ENCODE measurements around the gene MRPS6. TPM values are rescaled to one million over a fixed set of nuclear protein-coding genes. Genes with fewer than 3 reads are reported as not detected.

Gene MRPS6
- total RNA-seq, 1 donor from 2014 or later = 14.2 TPM

DNA sequence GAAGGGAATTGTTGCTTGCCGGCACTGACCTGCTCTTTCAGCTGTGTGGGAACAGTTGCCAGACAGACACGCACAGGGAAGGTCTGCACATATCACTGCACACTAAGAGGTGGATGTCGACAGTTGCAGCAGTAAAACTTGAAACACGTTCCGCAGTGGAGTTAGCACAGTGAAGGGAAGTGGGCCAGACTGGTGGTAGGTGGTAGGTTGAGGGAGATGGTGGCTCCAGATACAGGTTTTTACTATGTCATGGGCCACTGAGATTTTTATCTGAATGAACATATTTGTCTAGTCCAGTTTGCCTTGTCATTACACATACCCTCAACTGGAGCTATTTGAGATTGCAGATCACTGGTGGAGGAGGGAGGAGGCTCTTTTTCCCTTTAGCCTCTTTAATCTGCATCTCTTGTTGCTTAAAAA, 13.5 kb downstream of the MRPS6 start:
- FAIRE-seq (no peak), DNase-seq (ENCODE audit: low read depth) (no peak)
- Histone ChIP-seq H3K4me3 (ENCODE audit: low read depth, low read length) (no peak overlapping the region), H3K27me3 (ENCODE audit: control insufficient read depth, insufficient read depth, low read length) (no peaks in the 10 kb centered on the region), H3K36me3 (ENCODE audit: control insufficient read depth, insufficient read depth, low read length) (no peaks in the 10 kb centered on the region)
- TF ChIP-seq, protein P1, sequence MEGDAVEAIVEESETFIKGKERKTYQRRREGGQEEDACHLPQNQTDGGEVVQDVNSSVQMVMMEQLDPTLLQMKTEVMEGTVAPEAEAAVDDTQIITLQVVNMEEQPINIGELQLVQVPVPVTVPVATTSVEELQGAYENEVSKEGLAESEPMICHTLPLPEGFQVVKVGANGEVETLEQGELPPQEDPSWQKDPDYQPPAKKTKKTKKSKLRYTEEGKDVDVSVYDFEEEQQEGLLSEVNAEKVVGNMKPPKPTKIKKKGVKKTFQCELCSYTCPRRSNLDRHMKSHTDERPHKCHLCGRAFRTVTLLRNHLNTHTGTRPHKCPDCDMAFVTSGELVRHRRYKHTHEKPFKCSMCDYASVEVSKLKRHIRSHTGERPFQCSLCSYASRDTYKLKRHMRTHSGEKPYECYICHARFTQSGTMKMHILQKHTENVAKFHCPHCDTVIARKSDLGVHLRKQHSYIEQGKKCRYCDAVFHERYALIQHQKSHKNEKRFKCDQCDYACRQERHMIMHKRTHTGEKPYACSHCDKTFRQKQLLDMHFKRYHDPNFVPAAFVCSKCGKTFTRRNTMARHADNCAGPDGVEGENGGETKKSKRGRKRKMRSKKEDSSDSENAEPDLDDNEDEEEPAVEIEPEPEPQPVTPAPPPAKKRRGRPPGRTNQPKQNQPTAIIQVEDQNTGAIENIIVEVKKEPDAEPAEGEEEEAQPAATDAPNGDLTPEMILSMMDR (IDR thresholded peaks at IDR 0.05; ENCODE audit: insufficient read depth, low read length, severe bottlenecking) = no peak

DNA sequence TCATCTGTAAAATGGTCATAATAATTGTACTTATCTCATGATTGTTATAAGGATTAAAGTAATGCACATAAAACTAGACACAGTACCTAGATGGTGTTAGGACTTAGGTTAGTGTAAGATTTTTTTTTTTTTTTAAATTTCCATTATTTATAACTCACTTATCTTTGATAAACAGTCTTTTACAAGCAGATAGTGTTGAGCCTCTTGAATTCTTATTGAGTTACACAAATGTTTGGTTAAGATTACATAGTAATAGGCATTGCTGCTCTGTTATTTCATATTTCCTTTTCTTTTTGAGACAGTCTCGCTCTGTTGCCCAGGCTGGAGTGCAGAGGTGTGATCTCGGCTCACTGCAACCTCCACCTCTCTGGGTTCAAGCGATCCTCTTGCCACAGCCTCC, 15.4 kb downstream of the MRPS6 start:
- no peaks in the 10 kb centered on the region for H3K27me3 ChIP-seq (ENCODE audit: control insufficient read depth, insufficient read depth, low read length)
- no peak for DNase-seq (ENCODE audit: low read depth)
- H3K36me3 ChIP-seq (ENCODE audit: control insufficient read depth, insufficient read depth, low read length) = no peaks in the 10 kb centered on the region
- no peak overlapping the region for H3K4me3 ChIP-seq (ENCODE audit: low read depth, low read length)
- TF ChIP-seq, protein P1 (IDR thresholded peaks at IDR 0.05; ENCODE audit: insufficient read depth, low read length, severe bottlenecking) = no peak
- FAIRE-seq = no peak

- H3K4me3 ChIP-seq (ENCODE audit: low read depth, low read length) = no peak overlapping the region
- TF ChIP-seq, protein P1 (IDR thresholded peaks at IDR 0.05; ENCODE audit: insufficient read depth, low read length, severe bottlenecking) = no peak
- DNase-seq (ENCODE audit: low read depth) (no peak), FAIRE-seq (no peak)
- no peaks in the 10 kb centered on the region for H3K27me3 ChIP-seq (ENCODE audit: control insufficient read depth, insufficient read depth, low read length)
- H3K36me3 ChIP-seq (ENCODE audit: control insufficient read depth, insufficient read depth, low read length) = peaks cover 6% of the 10 kb centered on the region
Measured at GRCh38 chr21:34091032-34091431, 17.7 kb downstream of the MRPS6 start.

GRCh38 chr21:34091607-34092006, 18.2 kb downstream of the MRPS6 start:
- no peak overlapping the region for H3K4me3 ChIP-seq (ENCODE audit: low read depth, low read length)
- FAIRE-seq = no peak
- no peak for DNase-seq (ENCODE audit: low read depth)
- TF ChIP-seq, protein P1 (IDR thresholded peaks at IDR 0.05; ENCODE audit: insufficient read depth, low read length, severe bottlenecking) = peak; percentile 14
- peaks cover 9% of the 10 kb centered on the region for H3K36me3 ChIP-seq (ENCODE audit: control insufficient read depth, insufficient read depth, low read length)
- H3K27me3 ChIP-seq (ENCODE audit: control insufficient read depth, insufficient read depth, low read length) = no peaks in the 10 kb centered on the region

DNA sequence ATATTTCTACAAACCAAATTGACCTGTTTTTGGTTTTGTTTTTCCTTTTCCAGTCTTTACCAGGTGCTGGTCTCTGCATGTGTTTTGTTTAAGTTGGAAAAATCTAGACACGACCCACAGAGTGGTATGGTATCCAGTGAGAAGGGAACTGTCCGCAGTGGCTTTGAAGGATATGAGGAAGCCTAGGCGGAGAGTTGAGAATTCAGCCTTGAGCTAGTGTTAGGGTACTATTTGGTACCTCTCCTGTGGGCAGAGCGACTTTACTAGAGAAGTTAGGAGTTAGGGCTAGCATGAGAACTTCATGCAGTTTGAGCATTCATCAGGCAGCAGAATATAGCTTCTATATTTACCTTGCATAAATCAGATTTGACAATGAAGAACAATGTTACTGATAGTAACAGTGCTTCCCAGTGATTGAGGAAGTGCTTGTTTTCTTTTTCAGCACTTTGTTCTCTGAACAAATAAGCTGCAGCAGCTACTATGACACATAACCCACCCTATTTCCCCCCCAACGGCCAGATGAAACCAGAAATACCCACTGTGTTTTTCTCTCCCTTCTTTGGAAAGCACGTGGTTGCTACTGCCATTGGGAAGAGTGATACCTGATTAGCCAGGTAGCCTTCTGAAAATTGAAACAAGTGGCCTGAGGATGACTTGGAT, 19.0 kb downstream of the MRPS6 start:
- Histone ChIP-seq H3K27me3 (ENCODE audit: control insufficient read depth, insufficient read depth, low read length) (no peaks in the 10 kb centered on the region), H3K36me3 (ENCODE audit: control insufficient read depth, insufficient read depth, low read length) (peaks cover 9% of the 10 kb centered on the region), H3K4me3 (ENCODE audit: low read depth, low read length) (no peak overlapping the region)
- TF ChIP-seq, protein P1 (IDR thresholded peaks at IDR 0.05; ENCODE audit: insufficient read depth, low read length, severe bottlenecking) = no peak
- DNase-seq (ENCODE audit: low read depth) (no peak), FAIRE-seq (no peak)

DNA sequence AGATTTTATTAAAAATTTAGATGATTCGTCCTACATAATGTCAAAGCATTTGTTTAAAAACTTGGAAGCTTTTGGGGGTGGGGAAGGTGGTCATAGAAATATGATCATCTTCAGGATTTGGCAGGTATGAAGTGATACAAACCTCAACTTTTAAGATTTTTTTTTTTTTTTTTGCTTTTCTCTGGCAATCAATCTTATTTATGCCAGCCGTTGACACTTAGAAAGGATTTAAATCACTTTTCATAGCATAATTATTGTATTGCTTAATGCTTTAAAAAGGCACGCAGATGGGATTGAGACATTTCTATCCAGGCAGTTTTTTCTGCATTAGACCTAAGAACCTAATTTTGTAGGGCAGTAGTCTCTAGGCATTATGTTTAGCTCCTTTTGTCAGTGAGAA, 19.7 kb downstream of the MRPS6 start:
- TF ChIP-seq, protein P1 (IDR thresholded peaks at IDR 0.05; ENCODE audit: insufficient read depth, low read length, severe bottlenecking) = no peak
- Histone ChIP-seq H3K4me3 (ENCODE audit: low read depth, low read length) (no peak overlapping the region), H3K27me3 (ENCODE audit: control insufficient read depth, insufficient read depth, low read length) (no peaks in the 10 kb centered on the region), H3K36me3 (ENCODE audit: control insufficient read depth, insufficient read depth, low read length) (peaks cover 9% of the 10 kb centered on the region)
- no peak for FAIRE-seq
- DNase-seq (ENCODE audit: low read depth) = no peak
